ENCODE results near the gene SMPDL3A. TPM values are rescaled to one million over a fixed set of nuclear protein-coding genes. Genes with fewer than 3 reads are reported as not detected.

The SMPDL3A gene
- total and polyA plus RNA-seq, 2 of the 13 experiments (the other 11 are each of a cell fraction or from before 2014, with no cell fraction given) = 7.8 to 17.3 TPM

- TF ChIP-seq ZNF800 (CRISPR knock-in tag; IDR thresholded peaks at IDR 0.05) = no peak
- no peak for TF ChIP-seq SIX1 (CRISPR knock-in tag; IDR thresholded peaks at IDR 0.05; ENCODE audit: borderline replicate concordance)
- TF ChIP-seq PHF20 (CRISPR knock-in tag; IDR thresholded peaks at IDR 0.05) = no peak
These were observed 7.3 kb upstream of the SMPDL3A start (continued) for GRCh38 chr6:122781716-122782115.

DNA sequence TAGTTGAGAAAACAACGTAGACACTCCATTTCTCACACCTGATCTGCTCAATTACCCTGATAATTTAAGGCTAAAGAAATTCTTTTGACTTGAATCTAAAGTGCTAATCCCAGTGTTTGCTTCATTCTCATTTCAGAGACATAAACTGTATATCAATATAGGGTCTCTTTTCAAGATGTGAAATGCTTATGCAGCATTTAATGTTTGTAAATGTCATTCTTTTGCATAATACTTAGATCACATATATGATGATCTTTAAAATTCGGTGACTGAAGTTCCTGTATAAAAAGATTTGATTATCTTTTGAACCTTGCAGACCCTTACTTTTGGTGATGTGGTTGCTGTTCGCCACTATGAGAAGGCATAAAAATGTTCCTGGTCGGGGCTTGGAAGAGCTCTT is 5.7 kb upstream of the SMPDL3A start:
- Histone ChIP-seq H3K36me3 (replicated peaks in 1 of 2; ENCODE audit: control insufficient read depth in 1 of 2, insufficient read depth in 2 of 2, low read length in 2 of 2) (no peaks in the 10 kb centered on the region), H3K79me2 (ENCODE audit: insufficient read depth, low read length) (no peaks in the 10 kb centered on the region), H3K4me1 (ENCODE audit: insufficient read depth, low read length) (peaks cover 7% of the 10 kb centered on the region), H3K4me3 (replicated peaks in 1 of 3; ENCODE audit: insufficient read depth in 1 of 3, low read depth in 2 of 3, low read length in 3 of 3) (no peak overlapping the region), H3K9ac (ENCODE audit: insufficient read depth, low read depth, low read length) (no peak overlapping the region), H3K27me3 (ENCODE audit: control insufficient read depth in 1 of 2, insufficient read depth in 2 of 2, low read length in 2 of 2) (peaks cover 0 to 19% of the 10 kb centered on the region in 2 experiments; a peak in 3 of 5 replicates), H2AFZ (ENCODE audit: low read length) (no peak overlapping the region), H3K9me3 (ENCODE audit: low read length) (no peaks in the 10 kb centered on the region), H4K20me1 (ENCODE audit: insufficient read depth, low read length) (no peaks in the 10 kb centered on the region), H3K27ac (ENCODE audit: extremely low read length, insufficient read depth, low read length) (no peak overlapping the region), H3K4me2 (ENCODE audit: low read depth, low read length) (no peak overlapping the region)
- in situ Hi-C loops (cut with HindIII; ENCODE audit: extremely low pct_ligation_motif_present, low pct_unique_long_range_greater_than_20kb) = no loop called here
- ChIA-PET CTCF (ENCODE audit: low intra/inter-chr PET ratio, low total read pairs) (no interaction called here), POLR2A (no interaction called here)
- FAIRE-seq = no peak
- DNase-seq (ENCODE audit: low spot score) = no peak
- no peak for ATAC-seq
- WGBS (ENCODE audit: low lambda C conversion rate) = 3% methylated on average over 4 of the region's 4 CpGs
- intact Hi-C loops (cut with micrococcal nuclease; ENCODE audit: unreplicated experiment) = no loop called here
- no TSS peak for BruUV-seq (replicated peaks)
- TF ChIP-seq MAFF (IDR thresholded peaks at IDR 0.05; ENCODE audit: low read depth, low read length) (peak; percentile 75), ZNF572 (CRISPR knock-in tag; IDR thresholded peaks at IDR 0.05) (no peak), ZNF563 (CRISPR knock-in tag; IDR thresholded peaks at IDR 0.05) (no peak), ZNF576 (CRISPR knock-in tag; IDR thresholded peaks at IDR 0.05) (no peak), NFKBIZ (CRISPR knock-in tag; IDR thresholded peaks at IDR 0.05) (no peak), SP2 (CRISPR knock-in tag; IDR thresholded peaks at IDR 0.05) (no peak), RBM39 (IDR thresholded peaks at IDR 0.05; ENCODE audit: low read depth, low read length, poor library complexity, severe bottlenecking) (no peak), NR2F6 (IDR thresholded peaks at IDR 0.05) (no peak), NR2F6 (CRISPR knock-in tag; IDR thresholded peaks at IDR 0.05) (no peak), MAFK (conservative IDR thresholded peaks at IDR 0.05 in 1 of 2, IDR thresholded peaks at IDR 0.05 in 1 of 2; ENCODE audit: low read length in 2 of 2) (peak; percentile 65 to 82), TFDP1 (CRISPR knock-in tag; IDR thresholded peaks at IDR 0.05; ENCODE audit: borderline replicate concordance) (no peak), ETV5 (CRISPR knock-in tag; IDR thresholded peaks at IDR 0.05; ENCODE audit: borderline replicate concordance) (no peak), ARID5B (CRISPR knock-in tag; IDR thresholded peaks at IDR 0.05) (no peak)
